SK-N-SH treated with all-trans-retinoic acid at 6 μM for 48 hours (cell line): Measurements from ENCODE around the gene UGT1A3.

Experiments used
- ATAC-seq: fragments of 200-7000 bp; cut with Tn5 transposase; 3 replicates; pipeline ENCODE4 v1.9.1; 2020; ENCODE audit warnings: mild to moderate bottlenecking, moderate library complexity
- ARNTL ChIP-seq: fragments of 450-650 bp; formaldehyde crosslinking; IDR thresholded peaks from 2 replicates; pipeline ENCODE4 v1.5.0; 2020; ENCODE audit warnings: low read depth, mild to moderate bottlenecking, moderate library complexity, borderline replicate concordance
- BACH2 ChIP-seq: fragments of 250-450 bp; sonication (Bioruptor Pico); IDR thresholded peaks from 2 replicates; pipeline ENCODE4 v1.9.0; 2021; ENCODE audit warnings: mild to moderate bottlenecking, borderline replicate concordance
- CREB5 ChIP-seq: fragments of 250-450 bp; sonication (Bioruptor Pico); IDR thresholded peaks from 2 replicates; pipeline ENCODE4 v1.5.1; 2020; ENCODE audit warnings: low read depth, mild to moderate bottlenecking, moderate library complexity
- CSDC2 ChIP-seq: fragments of 250-450 bp; sonication (Bioruptor Pico); IDR thresholded peaks from 2 replicates; pipeline ENCODE4 v1.5.0; 2020; ENCODE audit warnings: mild to moderate bottlenecking, moderate library complexity
- ESRRG ChIP-seq: fragments of 250-450 bp; sonication (Bioruptor Pico); IDR thresholded peaks from 2 replicates; pipeline ENCODE4 v1.6.1; 2021; ENCODE audit warnings: mild to moderate bottlenecking
- GLIS3 ChIP-seq: fragments of 250-450 bp; sonication (Bioruptor Pico); IDR thresholded peaks from 2 replicates; pipeline ENCODE4 v1.5.0; 2020; ENCODE audit warnings: mild to moderate bottlenecking, moderate library complexity
- ISL1 ChIP-seq: fragments of 250-450 bp; sonication (Bioruptor Pico); IDR thresholded peaks from 2 replicates; pipeline ENCODE4 v2.1.2; 2022; ENCODE audit warnings: mild to moderate bottlenecking, moderate library complexity
- OSR1 ChIP-seq: fragments of 250-450 bp; sonication (Bioruptor Pico); IDR thresholded peaks from 2 replicates; pipeline ENCODE4 v1.8.0; 2022; ENCODE audit warnings: moderate library complexity, mild to moderate bottlenecking, inconsistent platforms
- POU6F1 ChIP-seq: fragments of 250-450 bp; sonication (Bioruptor Pico); IDR thresholded peaks from 2 replicates; pipeline ENCODE4 v1.8.0; 2021; ENCODE audit warnings: low read depth, mild to moderate bottlenecking, moderate library complexity, borderline replicate concordance
- PPARA ChIP-seq: fragments of 250-450 bp; sonication (Bioruptor Pico); IDR thresholded peaks from 2 replicates; pipeline ENCODE4 v1.5.0; 2020; ENCODE audit warnings: mild to moderate bottlenecking, borderline replicate concordance
- SNAI2 ChIP-seq: fragments of 250-450 bp; sonication (Bioruptor Pico); IDR thresholded peaks from 2 replicates; pipeline ENCODE4 v1.5.0; 2020; ENCODE audit warnings: mild to moderate bottlenecking, moderate library complexity
- TCF4 ChIP-seq: fragments of 250-450 bp; sonication (Bioruptor Pico); IDR thresholded peaks from 2 replicates; pipeline ENCODE4 v1.8.0; 2021; ENCODE audit warnings: mild to moderate bottlenecking, moderate library complexity, borderline replicate concordance
- TOX ChIP-seq: fragments of 250-450 bp; sonication (Bioruptor Pico); IDR thresholded peaks from 2 replicates; pipeline ENCODE4 v1.8.0; 2021; ENCODE audit warnings: mild to moderate bottlenecking, moderate library complexity, borderline replicate concordance
- TSHZ2 ChIP-seq: fragments of 250-450 bp; sonication (Bioruptor Pico); IDR thresholded peaks from 2 replicates; pipeline ENCODE4 v1.5.0; 2020; ENCODE audit warnings: mild to moderate bottlenecking, moderate library complexity
- ZC3H10 ChIP-seq: fragments of 250-450 bp; sonication (Bioruptor Pico); IDR thresholded peaks from 2 replicates; pipeline ENCODE4 v1.5.1; 2021; ENCODE audit warnings: mild to moderate bottlenecking, moderate library complexity
- ZFP3 ChIP-seq: fragments of 250-450 bp; sonication (Bioruptor Pico); IDR thresholded peaks from 2 replicates; pipeline ENCODE4 v1.5.0; 2020; ENCODE audit warnings: mild to moderate bottlenecking, moderate library complexity
- ZFP30 ChIP-seq: fragments of 450-650 bp; formaldehyde crosslinking; IDR thresholded peaks from 2 replicates; pipeline ENCODE4 v1.5.0; 2022; ENCODE audit warnings: mild to moderate bottlenecking, moderate library complexity
- ZNF565 ChIP-seq: fragments of 450-650 bp; formaldehyde crosslinking; conservative IDR thresholded peaks from 2 replicates; pipeline ENCODE4 v1.5.0; 2020; ENCODE audit warnings: low read depth, mild to moderate bottlenecking, moderate library complexity
- ZNF70 ChIP-seq: fragments of 450-650 bp; formaldehyde crosslinking; IDR thresholded peaks from 2 replicates; pipeline ENCODE4 v1.5.0; 2020; ENCODE audit warnings: mild to moderate bottlenecking, moderate library complexity
- ZNF8 ChIP-seq: fragments of 450-650 bp; formaldehyde crosslinking; IDR thresholded peaks from 2 replicates; pipeline ENCODE4 v1.5.0; 2020; ENCODE audit warnings: mild to moderate bottlenecking, moderate library complexity

Gene UGT1A3

GRCh38 chr2:233693963-233694362 lies 34.9 kb upstream of the UGT1A3 start:
- no peak for TF ChIP-seq TOX (CRISPR knock-in tag)
- no peak for TF ChIP-seq BACH2
- no peak for TF ChIP-seq POU6F1 (CRISPR knock-in tag)
- no peak for TF ChIP-seq TCF4 (CRISPR knock-in tag)
- no peak for TF ChIP-seq SNAI2 (CRISPR knock-in tag)
- no peak for TF ChIP-seq TSHZ2 (CRISPR knock-in tag)
- TF ChIP-seq ZC3H10 (CRISPR knock-in tag), result no peak
- TF ChIP-seq GLIS3 (CRISPR knock-in tag), result no peak
- no peak for TF ChIP-seq PPARA (CRISPR knock-in tag)
- TF ChIP-seq ARNTL (CRISPR knock-in tag), result no peak
- no peak for TF ChIP-seq ZNF8 (CRISPR knock-in tag)
- TF ChIP-seq CREB5 (CRISPR knock-in tag), result no peak
- TF ChIP-seq ZNF565 (CRISPR knock-in tag), result no peak
- no peak for ATAC-seq

GRCh38 chr2:233698740-233699139 lies 30.1 kb upstream of the UGT1A3 start:
- TF ChIP-seq CREB5 (CRISPR knock-in tag), result no peak
- no peak for TF ChIP-seq OSR1 (CRISPR knock-in tag)
- no peak for TF ChIP-seq TSHZ2 (CRISPR knock-in tag)
- no peak for TF ChIP-seq TOX (CRISPR knock-in tag)
- no peak for TF ChIP-seq ZC3H10 (CRISPR knock-in tag)
- no peak for TF ChIP-seq CSDC2 (CRISPR knock-in tag)
- no peak for TF ChIP-seq ZFP3 (CRISPR knock-in tag)
- TF ChIP-seq ZFP30 (CRISPR knock-in tag), result no peak
- TF ChIP-seq BACH2, result no peak
- no peak for TF ChIP-seq POU6F1 (CRISPR knock-in tag)
- no peak for TF ChIP-seq ESRRG
- TF ChIP-seq ZNF8 (CRISPR knock-in tag), result no peak
- no peak for TF ChIP-seq ZNF70 (CRISPR knock-in tag)
- no peak for TF ChIP-seq ISL1 (CRISPR knock-in tag)
- TF ChIP-seq SNAI2 (CRISPR knock-in tag), result no peak
- no peak for ATAC-seq
